Activated CD8-positive, alpha-beta memory T cell treated with anti-CD3 and anti-CD28 coated beads, Interleukin-2, amount 50 U/mL, for 4 hours (primary cell): ENCODE measurements around the gene NDST3.
"Not testable (repeated sequence)": the region's sequence is repeated elsewhere in the genome, so short reads cannot be mapped to it uniquely, and the experiment has no call there.

ENCODE experiments used
- DNase-seq: peaks from one replicate; pipeline ENCODE4 v3.0.0-alpha.2; 2020

The NDST3 gene

DNA sequence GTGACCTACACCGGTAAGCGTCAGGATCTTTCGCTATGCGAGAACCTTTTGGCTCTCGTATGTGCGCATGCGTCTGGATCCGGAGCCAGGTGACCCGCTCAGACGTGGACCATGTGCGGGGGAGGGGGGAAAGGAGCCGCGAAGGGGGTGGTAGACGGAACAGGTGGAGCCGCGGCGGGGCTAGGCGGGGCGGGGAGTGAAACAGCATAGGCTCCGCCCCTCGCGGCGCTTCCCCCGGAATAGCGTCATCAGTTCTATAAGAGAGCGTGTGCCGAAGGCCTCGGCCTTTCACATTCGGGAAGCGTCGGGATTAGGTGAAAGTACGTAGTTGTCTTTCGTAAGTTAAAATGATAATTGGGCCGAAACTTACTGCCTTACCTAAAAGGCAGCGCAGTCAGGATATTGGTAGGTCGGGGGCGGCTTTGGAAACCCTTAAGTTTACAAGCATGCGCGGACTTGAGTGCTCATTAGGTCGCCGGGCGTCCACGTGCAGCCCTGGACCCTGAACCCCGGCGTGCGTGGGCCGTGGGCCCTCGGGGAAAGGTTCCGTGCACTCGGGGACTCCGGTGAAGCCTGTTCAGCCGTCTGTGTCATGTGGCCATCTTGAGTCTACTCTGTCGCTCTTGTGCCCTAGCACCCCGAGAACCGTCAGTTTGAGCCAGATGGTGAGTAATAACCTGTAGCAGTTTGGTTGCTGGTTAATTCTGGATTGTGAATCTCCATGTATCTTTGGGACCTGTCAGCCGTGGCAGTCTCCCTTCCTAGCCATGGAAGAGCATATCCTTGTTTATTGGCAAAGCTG, 244.4 kb downstream of the NDST3 start:
- DNase-seq: peak; percentile 98

DNA sequence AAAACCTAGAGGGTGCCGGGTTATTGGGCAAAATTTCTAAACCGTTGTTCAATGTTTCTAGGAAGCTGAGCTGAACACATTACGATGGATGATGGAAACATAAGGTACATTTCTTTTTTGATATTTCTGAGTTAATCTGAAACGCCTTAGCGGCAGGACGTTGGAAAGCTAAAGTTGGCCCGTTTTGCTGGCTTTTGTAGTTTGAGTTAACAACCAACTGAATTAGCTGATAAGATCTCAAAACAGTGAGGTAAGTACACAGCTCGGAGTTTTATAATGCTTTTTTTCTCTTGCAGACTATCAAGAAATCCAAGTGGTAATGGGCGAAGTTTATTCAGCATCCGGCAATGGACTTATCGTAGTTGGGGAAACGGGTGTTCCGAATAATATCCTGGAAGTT, 245.0 kb downstream of the NDST3 start:
- no peak for DNase-seq

GRCh38 chr4:118279920-118280432, 245.7 kb downstream of the NDST3 start:
- DNase-seq: no peak

DNA sequence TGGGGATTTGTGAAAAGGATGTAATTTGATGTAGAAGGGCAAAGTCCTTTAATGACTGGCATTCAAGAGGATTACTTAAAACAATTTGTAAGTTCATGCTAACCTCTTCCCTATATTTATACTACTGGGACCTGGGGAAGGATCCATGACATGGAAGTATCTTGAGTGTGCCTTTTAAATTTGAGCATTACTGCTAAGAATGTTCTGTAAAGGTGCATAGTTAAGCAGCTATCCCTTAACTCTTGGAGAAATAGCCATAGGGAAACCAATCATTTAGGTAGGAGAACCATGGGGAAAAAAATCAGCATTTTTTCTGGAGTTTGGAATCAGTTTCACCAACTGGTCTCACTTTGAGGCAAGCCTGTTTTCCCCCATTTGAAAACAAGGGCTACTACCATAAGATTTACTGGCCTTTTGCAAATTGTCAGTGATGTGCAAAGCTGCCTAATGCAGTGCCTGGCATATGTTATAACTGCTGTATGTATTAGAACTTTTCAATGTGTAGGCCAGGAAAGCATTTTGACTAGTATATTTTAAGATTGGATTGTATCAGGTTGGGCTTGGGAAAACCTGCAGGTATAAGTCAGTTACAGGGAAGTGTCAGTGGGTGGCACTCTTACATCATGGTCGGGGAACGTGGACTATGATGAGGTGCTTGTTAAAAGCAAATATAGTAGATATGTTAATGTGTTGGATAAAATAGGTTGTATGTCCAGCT, 246.4 kb downstream of the NDST3 start:
- DNase-seq: peak; percentile 28

DNA sequence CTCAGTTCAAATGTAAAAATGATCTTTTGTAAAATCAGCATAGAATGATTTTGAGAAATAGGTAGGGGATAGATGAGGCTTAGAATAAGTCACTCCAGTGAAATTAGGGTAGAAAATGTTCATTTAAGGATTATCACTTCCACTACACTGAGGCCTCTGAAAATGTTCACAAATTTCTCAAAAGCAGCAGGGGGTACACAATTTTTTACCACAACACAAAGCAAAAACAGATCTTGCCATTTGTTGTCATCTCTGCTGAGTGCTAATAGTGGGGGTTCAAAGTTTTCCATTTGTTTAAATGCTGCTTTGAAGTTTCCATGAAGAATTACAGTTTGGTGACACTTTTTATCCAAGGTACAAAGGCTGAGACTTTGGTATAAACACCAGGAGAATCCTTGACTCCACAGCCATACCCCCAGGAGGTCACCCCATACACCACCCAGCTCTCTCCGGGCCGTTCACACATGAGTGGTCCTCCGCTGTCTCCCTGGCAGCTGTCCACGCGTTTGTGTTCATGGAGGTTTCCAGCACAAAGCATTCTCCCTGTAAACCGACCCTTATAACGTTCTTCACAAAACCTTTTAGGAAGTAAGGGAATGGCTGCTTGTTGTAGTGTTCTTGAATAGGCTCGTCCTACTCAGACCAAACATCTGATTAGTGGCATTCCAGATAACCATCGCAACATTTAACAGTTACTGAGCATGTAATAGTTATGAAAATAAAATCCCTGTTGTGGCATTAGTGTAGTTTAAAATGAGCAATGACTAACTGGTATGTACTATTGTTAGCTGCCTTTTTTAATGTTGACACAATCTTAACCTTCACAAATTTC, 247.5 kb downstream of the NDST3 start:
- DNase-seq: no peak

DNA sequence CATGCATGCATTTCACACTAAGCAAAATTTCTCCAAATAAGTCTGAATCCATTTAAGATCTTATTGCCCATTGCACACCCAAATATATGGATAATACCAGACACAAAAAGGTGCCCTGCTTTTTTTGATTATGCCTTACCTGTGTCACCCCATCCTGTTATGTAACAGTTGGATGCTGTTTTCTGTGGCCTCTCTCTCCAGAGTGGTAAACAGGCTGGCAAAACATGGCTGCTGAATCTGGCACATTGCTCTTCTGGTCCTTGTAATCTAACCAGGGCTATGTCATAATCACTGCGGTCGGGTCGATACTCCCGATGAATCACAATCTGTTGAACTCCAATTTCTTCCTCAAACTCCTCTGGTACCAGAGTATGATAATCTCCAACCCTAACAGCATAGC, 248.4 kb downstream of the NDST3 start:
- no peak for DNase-seq

DNA sequence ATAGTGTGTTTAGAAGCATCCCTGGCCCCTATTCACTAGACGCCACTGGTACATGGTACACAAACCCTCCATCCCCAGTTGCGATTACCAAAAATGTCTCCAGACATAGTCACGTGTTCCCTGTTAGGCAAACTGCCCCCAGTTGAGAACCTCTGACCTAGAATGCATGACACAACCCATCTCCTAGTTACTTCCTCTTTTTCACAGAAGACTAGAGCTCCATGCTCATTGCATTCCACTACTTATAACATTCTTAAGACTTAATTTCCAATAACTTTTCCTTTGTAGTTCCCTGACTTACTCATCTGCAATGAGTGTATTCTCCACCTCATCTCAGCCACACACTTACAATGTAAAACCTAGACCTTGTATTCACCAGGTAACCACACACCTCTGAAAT, 249.9 kb downstream of the NDST3 start:
- DNase-seq: no peak

GRCh38 chr4:118285931-118286330, 251.6 kb downstream of the NDST3 start:
- DNase-seq: no peak

GRCh38 chr4:118286685-118287084, 252.4 kb downstream of the NDST3 start:
- DNase-seq: no peak

DNA sequence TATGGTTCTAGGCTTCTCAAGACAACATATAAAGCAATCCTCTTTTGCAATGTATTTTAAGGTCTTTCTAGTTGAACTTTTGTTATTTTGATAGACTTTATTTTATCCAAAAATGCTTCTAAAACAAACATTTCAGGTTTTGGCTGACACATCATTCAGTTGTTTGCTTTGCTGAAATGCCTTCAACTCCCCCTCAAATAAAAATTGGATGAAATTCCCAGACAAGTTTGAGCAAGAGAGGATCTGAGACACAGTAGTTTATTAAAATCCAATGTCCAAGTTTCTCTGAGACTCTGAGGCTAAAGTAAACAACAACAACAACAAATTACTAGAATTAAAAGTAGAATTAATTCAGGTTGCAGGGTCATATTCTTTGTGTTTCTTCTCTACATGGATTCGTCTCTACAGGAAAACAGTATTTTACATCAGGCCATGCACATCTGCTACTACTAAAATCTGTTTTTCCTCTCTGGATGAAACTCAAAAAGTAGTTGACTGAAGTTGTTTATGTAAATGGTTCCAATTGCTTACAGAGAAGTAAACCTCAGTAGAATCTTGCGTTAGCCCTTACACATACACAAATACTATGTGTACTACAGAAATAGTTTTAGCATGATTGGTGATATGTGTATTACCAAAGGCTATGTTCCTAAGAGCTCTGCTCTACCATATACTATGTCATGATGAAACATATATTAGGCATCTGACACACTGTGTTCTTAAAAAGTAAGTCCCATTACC, 253.6 kb downstream of the NDST3 start:
- DNase-seq: no peak

GRCh38 chr4:118289794-118290193, 255.5 kb downstream of the NDST3 start:
- no peak for DNase-seq

DNA sequence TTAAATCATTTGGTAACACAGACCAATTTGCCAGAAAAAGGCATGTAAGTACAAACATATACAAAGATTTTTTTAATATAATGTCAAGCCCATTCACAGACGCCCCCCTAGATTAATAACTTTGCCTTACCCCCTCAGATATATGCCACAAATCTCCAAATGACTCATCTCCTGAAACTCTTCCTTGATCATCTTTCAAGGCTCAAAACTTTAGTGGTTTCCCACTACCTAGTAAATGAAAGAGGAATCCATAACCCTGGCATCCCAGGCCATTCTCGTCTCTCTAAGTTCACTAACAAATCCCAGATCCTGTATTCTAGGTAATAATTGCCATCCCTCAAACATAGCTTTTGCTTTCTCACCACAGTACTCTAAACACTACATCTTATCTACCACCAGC, 256.7 kb downstream of the NDST3 start:
- DNase-seq: no peak

DNA sequence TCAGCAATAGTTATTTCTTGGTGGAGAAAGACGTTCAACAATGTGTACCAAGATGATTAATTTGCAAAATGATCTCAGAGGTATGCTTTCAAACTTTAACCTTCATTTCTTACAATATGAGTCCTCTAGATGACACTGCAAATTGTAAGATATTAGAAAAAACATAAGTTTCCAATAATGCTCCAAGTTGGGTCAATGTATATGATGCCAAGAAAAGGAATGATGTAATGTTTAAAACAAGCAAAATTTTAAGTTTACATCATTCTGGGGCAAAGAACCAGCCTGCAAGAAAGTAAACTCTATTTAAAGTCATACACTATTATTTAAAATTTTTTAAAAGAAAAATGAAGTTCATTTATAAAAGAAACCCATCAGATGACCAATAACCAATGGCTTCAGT, 262.4 kb downstream of the NDST3 start:
- no peak for DNase-seq

GRCh38 chr4:118299619-118300018, 265.3 kb downstream of the NDST3 start:
- not testable (repeated sequence) for DNase-seq

GRCh38 chr4:118307643-118308042, 273.4 kb downstream of the NDST3 start:
- no peak for DNase-seq
